Measurements from ENCODE around the gene IMMP2L. TPM values are rescaled to one million over a fixed set of nuclear protein-coding genes. Genes with fewer than 3 reads are reported as not detected.
A peak's percentile ranks its signal among the peaks of the same experiment; 100 is the strongest.

IMMP2L gene
- total RNA-seq, 1 experiment from 2014 or later: 28.7 TPM

DNA sequence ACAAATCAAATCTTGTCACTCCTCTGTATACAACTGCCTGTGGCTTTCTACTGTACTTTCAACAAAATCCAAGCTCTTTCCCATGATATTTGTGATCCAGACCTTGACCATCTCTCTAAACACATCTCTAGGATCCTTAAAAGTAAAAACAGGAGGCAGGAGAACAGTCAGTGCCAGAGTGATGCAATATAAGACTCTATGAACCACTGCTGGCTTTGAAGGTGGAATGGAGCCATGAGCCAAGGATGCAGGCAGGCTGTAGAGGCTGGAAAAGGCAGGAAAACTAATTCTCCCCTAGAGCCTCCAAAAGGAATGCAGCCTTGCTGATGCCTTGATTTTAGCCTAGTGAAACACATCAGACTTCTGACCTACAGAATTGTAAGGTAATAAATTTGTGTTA is 516.8 kb downstream of the IMMP2L start:
- DNase-seq (ENCODE audit: low spot score): no peak
- in situ Hi-C loops (cut with HindIII; ENCODE audit: low sequenced_read_pairs): no loop called here

DNA sequence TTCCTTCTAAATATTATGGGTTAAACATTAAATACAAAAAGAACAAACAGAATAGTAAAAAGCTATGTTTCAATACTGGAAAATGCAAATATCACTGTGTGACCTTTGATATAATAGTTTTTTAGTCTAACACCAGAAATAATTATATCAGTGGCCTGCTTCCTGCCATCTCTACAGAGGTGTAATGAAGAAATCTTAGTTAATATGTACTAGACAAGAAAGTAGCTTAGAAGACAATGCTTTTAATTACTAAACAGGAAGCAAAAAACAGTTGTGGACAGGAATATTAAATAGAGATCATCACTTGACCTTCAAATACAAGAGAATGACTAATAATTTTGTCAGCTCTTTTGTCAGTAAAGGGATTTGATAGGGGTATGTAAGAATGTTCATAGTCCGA is 518.7 kb downstream of the IMMP2L start:
- in situ Hi-C loops (cut with HindIII; ENCODE audit: low sequenced_read_pairs): no loop called here
- no peak for DNase-seq (ENCODE audit: low spot score)

DNA sequence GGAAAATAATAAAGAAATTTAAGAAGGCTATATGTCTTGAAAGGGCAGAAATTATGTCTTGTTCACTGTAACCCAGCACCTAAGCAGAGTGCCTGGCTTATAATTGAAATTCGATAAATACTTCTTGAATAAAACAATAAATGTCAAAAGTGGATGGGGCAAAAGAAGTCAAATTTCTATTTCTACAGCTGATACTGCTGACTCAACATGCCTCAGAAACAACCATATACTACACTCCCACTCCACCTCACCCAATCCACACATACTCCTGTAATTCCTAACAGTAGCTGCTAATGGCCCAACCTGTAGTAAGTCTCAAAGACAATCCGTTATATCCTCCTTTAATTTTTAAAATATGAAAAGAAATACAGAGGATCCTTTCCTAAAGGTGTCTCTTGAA is 519.5 kb downstream of the IMMP2L start:
- no peak for DNase-seq (ENCODE audit: low spot score)
- in situ Hi-C loops (cut with HindIII; ENCODE audit: low sequenced_read_pairs): no loop called here

DNA sequence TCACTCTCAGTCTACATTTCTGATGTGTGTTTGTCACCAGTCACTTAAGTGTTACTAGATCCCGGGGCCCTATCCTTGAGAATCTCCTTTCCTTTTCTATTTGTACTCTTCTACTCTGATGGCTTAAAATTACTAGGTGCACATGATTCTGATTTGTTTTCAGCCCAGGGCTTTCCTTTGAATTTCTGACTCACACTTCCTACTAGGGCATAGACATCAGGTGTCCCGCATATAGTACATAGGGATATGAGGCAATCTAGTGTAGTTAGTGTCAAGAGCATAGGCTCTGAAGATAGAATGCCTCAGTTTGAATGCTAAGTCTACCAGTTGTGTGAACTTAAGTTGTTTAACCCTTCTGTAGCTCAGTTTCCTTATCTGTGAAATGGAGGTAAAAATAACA is 520.7 kb downstream of the IMMP2L start:
- in situ Hi-C loops (cut with HindIII; ENCODE audit: low sequenced_read_pairs): no loop called here
- no peak for DNase-seq (ENCODE audit: low spot score)

DNA sequence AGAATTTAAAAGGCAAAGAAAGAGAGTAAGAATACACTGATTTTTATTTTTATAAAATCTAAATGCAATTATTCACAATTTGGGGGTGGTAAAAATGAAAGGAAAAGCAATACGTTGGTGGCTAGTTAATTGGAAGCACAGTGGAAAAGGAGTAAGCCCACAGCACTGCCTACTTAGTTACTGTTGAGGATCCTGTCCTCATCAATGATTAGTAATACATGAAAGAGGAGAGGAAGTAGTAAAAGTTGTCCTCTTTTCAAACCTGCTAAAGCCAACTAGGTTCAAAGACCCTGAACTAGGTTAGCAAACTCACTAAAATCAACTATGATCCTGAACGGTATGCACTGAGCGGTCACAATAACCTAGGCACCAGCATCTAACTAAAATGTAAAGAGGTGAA is 524.1 kb downstream of the IMMP2L start:
- in situ Hi-C loops (cut with HindIII; ENCODE audit: low sequenced_read_pairs): no loop called here

DNA sequence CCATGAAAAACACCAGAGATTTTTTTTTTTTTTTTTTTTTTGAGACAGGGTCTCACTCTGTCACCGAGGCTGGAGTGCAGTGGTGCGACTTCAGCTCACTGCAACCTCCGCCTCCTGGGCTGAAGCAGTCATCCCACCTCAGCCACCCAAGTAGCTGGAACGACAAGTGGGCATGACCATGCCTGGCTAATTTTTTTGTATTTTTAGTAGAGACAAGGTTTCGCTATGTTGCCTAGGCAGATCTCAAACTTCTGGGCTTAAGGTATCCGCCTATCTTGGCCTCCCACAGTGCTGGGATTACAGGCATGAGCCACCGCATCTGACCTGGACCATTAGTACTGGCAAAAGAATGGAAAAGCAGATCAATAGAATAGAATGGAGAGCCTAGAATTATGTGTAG is 530.4 kb downstream of the IMMP2L start:
- in situ Hi-C loops (cut with HindIII; ENCODE audit: low sequenced_read_pairs): no loop called here

More for the DNA sequence above, 524.1 kb downstream of the IMMP2L start:
- DNase-seq (ENCODE audit: low spot score): no peak

DNA sequence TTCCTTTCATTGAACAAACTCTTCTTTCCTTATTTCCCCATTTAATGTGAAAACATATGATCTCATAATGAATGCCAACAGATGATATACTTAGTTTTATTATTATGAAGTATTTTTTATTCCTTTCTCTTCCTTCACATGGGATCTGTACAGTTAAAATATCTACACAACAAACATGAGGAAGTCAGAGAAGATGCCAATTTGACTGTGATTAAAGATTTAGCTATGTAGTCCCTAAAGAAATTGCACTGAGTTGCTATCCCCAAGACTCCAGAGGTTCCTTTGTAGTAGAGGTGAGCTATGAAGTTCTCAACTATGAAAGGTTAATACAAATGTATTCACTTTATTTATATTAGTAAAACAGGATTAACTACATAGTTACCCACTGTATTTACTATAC is 532.0 kb downstream of the IMMP2L start:
- DNase-seq (ENCODE audit: low spot score): no peak
- in situ Hi-C loops (cut with HindIII; ENCODE audit: low sequenced_read_pairs): no loop called here

More for the DNA sequence above, 530.4 kb downstream of the IMMP2L start:
- no peak for DNase-seq (ENCODE audit: low spot score)

DNA sequence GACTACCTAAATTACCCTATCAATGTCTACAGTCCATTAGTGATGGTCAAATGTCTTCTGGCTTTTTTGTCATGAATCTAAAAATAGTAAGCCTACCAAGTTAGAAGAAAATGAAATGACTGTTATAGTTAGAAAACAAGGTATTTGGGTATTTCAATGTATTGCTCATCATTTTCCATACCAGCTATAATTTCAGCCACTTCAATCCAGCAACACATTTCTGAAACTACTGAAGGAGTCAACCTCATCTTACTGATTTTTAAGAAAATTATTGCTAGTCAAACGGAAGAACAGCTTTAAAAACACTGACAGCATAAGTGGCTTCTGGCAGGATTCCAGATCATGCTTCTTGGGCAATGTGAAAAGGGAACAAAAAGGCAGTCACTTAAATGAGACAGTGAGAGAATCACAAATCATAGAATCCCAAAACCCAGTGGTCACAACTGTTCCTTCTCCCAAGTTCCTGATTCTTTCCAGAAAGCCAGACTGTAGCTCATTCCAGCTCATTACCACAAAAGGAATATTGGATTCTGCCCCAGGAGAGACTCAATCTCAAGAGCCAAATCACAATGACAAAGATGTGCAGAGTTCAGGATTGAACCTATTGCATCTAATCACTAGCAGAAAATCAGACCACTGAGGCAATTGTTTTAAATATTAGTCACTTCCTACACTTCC is 532.6 kb downstream of the IMMP2L start:
- in situ Hi-C loops (cut with HindIII; ENCODE audit: low sequenced_read_pairs): no loop called here
- peak; percentile 15 for DNase-seq (ENCODE audit: low spot score)

DNA sequence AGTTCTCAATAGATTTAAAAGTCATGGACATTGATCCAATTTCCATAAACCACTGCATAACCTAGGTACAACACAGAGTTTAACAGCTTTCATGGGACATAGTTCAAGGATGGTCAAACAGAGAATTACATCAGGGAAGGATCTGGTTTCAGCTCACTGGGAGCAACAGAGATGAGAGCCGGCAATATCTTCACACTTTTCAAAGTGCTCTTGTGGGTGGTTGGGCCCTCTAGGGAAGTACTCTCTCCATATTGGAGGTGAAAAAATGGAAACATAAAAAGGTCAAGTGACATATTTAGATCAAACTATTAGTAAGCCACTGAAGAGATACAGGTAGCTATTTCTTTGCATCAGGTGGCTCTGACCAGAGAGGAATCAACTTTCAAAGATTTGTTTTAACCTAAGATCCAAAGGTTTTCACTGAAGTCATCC is 533.1 kb downstream of the IMMP2L start:
- in situ Hi-C loops (cut with HindIII; ENCODE audit: low sequenced_read_pairs): no loop called here
- DNase-seq (ENCODE audit: low spot score): no peak

DNA sequence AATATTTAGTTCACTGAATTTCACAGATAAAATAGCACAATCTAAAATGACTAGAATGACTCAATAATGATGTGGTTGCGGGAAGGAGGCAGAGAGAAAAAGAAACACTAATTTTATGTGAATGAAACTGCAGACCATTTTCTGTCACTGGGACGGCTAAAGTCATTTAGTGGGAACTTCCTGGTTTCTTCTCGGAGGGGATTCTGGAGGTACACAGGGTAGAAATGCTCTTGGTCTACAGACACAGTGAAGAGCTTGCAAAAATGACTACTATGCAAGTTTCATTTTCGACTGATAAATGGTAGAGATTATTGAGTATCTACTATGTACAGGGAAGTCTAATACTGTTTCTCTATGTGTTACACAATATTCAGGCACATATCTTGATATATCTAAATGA is 534.9 kb downstream of the IMMP2L start:
- DNase-seq (ENCODE audit: low spot score): no peak
- in situ Hi-C loops (cut with HindIII; ENCODE audit: low sequenced_read_pairs): no loop called here

DNA sequence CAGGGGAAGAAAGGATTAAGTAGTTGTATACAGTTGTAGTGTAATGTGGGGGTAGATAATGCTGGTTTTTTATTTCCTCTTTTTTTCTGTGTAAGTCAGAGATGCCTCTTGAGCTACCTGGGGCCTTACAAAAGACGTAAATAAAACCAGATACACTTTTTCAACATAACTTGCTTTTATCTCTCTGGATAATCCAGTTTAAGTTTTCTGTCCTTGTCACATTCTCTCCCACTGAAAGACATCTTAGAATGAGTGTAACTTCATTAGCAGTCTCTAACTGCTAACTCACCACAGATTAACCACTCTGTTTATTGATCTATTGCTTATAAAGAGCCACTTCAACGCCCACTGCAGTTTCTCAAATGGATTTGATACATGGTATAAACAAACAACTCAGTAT is 535.5 kb downstream of the IMMP2L start:
- in situ Hi-C loops (cut with HindIII; ENCODE audit: low sequenced_read_pairs): no loop called here
- DNase-seq (ENCODE audit: low spot score): no peak

DNA sequence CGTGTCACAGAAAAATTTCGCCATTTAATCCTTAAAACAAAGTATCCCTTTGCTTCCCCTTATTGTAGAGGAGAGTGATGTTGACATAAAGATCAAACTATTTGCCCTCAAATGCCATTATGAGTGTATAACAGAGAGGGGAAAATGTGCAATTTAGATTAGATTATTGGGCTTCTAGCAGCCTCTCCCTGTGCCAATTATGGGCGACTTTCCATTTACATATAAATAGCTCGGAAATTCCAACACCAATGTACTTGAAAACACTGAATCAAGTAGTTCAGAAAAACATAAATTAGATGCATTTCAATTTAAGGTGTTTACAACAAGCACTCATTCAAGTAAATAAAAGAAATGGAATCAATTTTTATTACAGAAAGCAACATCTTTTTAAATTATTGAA is 535.9 kb downstream of the IMMP2L start:
- no peak for DNase-seq (ENCODE audit: low spot score)
- in situ Hi-C loops (cut with HindIII; ENCODE audit: low sequenced_read_pairs): no loop called here

DNA sequence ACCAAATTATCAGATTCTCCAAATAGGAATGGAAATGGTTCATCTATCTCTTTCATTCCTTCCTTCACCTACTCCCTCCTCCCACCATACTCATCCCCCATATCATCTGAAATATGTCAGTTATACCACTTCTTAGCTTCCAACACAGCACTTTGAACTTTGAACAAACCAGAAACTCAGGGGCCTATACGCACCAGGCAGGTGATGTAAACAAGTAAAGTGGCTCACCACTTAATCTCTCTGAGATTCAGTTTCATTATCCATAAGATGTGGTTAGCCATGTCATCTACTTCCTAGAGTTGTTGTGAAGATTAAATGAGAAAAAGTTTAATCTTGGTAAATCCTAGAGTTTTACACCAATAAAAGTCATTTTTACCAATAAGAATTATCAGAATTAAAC is 537.3 kb downstream of the IMMP2L start:
- in situ Hi-C loops (cut with HindIII; ENCODE audit: low sequenced_read_pairs): no loop called here
- DNase-seq (ENCODE audit: low spot score): no peak

DNA sequence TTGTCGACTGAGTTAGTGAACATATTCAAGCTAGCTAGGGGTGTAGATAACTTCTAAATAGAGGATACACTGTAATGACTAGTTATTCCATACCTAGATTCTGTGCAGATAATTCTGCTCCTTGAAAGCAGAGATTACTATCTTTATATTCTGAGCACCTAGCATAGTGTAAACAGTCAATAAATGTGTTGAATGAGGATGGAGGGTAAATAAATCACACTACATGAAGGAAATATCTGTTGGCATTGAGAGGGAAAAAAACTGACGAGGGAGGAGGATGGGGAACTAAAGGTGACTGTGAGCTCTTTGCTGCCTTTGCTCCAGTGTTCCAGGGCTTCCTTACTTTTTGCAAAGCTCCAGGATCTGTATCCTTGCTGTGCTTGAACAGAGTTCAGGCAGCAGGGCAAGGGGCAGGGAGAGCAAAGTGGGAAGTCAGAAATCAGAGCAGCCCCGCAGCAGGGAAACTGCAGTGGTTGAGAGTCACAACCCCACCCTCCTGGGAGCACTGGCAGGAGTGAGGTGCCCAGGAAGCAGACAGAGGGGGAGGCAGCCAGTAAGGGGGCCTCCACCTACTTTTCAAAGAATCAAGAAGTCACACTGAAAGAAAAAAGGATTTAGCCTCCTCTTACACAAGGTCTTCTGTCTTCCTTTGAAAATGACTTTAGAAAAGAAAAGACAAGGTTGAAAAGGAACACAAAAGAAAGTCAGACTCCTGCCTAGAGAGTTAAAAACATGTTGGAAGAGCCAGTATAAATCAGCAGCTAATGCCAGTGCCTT is 543.1 kb downstream of the IMMP2L start:
- in situ Hi-C loops (cut with HindIII; ENCODE audit: low sequenced_read_pairs): no loop called here
- no peak for DNase-seq (ENCODE audit: low spot score)

DNA sequence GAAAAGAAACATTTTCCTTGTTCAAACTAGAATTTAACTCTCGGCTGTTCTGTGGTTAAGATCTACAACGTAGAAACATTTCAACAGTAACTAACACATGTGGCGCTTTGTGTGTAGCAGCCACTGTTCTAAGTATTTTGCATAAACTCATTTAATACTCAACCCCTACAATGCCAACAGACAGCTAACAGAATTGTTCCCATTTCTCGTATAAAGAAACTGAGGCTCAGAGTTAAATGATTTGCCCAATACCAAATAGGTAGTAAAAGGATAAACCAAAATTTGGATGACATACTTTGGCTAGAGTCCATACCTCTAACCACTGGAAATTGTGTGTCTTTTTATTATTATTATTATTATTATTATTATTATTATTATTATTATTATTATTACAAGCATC is 543.8 kb downstream of the IMMP2L start:
- DNase-seq (ENCODE audit: low spot score): no peak
- in situ Hi-C loops (cut with HindIII; ENCODE audit: low sequenced_read_pairs): no loop called here

DNA sequence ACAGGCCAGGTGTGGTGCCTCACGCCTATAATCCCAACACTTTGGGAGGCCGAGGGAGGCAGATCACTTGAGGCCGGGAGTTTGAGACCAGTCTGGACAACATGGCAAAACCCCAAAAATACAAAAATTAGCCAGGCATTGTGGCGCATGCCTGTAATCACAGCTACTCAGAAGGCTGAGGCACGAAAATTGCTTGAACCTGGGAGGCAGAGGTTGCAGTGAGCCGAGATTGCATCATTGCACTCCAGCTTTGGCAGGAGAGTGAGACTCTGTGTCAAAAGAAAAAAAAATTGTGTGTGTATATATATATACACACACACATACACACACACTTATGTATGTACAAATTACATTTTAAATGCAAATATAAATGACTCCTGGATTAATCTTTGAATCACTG is 548.2 kb downstream of the IMMP2L start:
- no peak for DNase-seq (ENCODE audit: low spot score)
- in situ Hi-C loops (cut with HindIII; ENCODE audit: low sequenced_read_pairs): no loop called here

DNA sequence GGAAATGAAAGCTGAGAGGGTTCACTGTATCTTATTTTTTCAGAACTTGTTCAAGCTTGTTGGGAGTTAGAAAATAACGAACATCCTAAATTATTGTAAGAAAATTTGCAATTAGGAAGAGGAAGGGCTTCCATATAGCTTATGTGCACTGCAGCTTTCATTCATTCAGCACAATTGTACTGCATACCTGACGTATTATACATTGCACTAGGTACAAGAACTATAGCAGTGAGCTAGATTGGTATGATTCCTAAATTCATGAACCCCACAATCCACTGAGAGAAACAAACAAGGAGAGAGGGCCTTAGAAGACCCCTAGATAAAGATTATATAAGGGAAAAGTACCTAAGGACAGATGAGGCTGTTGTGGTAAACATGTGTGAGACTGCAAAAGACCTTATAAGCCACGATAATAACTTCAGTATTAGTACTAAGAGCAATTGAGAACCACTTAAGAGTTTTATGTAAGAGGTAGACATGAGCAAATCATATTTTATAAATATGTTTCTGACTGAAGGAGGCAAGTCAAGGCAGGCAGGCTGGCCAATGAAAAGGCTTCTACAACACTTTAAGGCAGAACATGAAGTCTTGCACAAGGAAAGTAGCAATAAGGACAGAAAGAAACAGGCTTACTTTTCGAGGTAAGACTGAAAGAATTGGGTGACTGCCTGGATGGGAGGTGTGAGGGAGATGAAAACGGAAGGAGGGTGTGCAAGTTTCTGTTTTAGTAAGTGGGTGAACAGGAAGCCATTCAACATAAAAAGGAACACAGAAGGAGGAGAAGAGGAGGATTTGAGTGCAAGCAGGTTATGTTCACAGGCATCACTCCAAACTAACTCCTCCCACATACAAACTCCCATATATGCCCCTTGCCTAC is 549.3 kb downstream of the IMMP2L start:
- in situ Hi-C loops (cut with HindIII; ENCODE audit: low sequenced_read_pairs): no loop called here
- no peak for DNase-seq (ENCODE audit: low spot score)

DNA sequence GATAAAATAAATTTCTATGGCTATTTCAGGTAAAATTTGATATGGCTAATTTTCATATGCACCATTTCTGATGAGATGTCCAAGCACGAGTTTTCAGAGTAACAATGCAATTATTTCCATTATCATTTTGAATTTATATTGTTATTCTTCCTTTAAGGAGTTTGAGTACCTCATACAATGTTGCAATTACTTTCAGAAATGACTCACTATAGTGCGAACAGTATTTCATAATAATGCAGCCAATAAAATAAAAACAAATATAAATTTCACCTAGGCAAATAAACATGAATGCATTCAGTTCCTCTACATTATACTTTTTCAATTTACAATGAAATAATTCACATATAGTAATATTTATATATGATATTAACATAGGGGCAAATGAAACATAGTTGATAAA is 550.1 kb downstream of the IMMP2L start:
- no peak for DNase-seq (ENCODE audit: low spot score)
- in situ Hi-C loops (cut with HindIII; ENCODE audit: low sequenced_read_pairs): no loop called here

DNA sequence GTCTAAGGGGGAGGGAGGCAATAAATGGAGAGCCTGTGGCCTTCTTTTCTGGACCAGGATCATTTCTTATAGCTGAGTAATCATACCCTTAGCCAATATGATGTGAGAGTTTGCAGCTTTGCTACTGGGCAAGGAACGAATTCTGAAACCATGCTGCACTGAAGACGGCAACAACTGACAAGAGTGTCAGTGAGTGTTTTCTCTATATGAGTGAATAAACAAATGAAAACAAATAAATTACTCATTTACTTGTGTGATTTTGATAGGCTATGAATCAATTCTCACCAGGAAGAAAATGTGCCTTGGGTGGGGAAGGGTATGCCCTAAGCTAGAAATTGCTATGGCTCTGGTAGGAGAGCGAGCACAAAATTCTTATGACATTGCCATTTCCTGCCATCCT is 550.8 kb downstream of the IMMP2L start:
- in situ Hi-C loops (cut with HindIII; ENCODE audit: low sequenced_read_pairs): no loop called here
- DNase-seq (ENCODE audit: low spot score): no peak

DNA sequence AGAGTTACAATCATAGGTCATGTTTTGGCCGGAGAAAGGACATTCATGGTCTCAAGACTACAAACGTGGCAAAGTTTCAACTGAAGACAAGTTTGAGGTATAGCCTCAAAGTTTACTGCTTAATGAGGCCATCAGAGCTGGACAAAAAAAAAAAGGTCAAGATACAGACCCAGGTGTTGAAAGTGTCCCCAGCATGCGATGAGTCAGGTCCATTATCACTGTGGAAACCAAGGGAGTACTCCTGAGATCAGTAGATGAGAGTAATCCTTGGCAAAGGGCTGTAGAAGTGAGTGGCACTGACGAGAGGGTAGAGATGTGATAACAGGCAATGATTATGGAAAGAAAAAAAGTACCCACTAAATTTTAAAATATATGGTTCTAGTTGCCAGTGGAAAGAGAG is 551.5 kb downstream of the IMMP2L start:
- in situ Hi-C loops (cut with HindIII; ENCODE audit: low sequenced_read_pairs): no loop called here
- DNase-seq (ENCODE audit: low spot score): no peak
